Esophagus muscularis mucosa (tissue), 4 donors: ENCODE results near the gene CACNB4. TPM values are rescaled to one million over a fixed set of nuclear protein-coding genes. Genes with fewer than 3 reads are reported as not detected.

Experiments used
- DNase-seq: peaks from one replicate; pipeline ENCODE4 v3.0.0-alpha.2; 2017; ENCODE audit errors: extremely low spot score
- H3K27ac ChIP-seq, 4 donors: fragments of 200-600 bp; sonication (generic); replicated peaks in 1 of 4; 1 replicate in 3 of 4; 2 replicates in 1 of 4; pipeline ENCODE4 v1.5.1; 2016 to 2019; ENCODE audit warnings: mild to moderate bottlenecking in 1 of 4
- H3K27me3 ChIP-seq, 4 donors: fragments of 200-600 bp; sonication (generic); one replicate each; pipeline versions ENCODE4 v1.5.1 to v1.6.0; 2016 to 2019
- H3K36me3 ChIP-seq, 4 donors: fragments of 200-600 bp; sonication (generic); one replicate each; pipeline ENCODE4 v1.5.1; 2016 to 2019
- H3K4me1 ChIP-seq, 4 donors: fragments of 200-600 bp; sonication (generic); one replicate each; pipeline ENCODE4 v1.5.1; 2016 to 2019
- H3K4me3 ChIP-seq, 4 donors: fragments of 200-600 bp; sonication (generic); 1 replicate in 2 of 4; 2 replicates in 2 of 4; pipeline ENCODE4 v1.5.1; 2016 to 2019; ENCODE audit warnings: mild to moderate bottlenecking in 4 of 4, moderate library complexity in 1 of 4
- H3K9me3 ChIP-seq, 4 donors: fragments of 200-600 bp; sonication (generic); 1 replicate in 3 of 4; 2 replicates in 1 of 4; pipeline ENCODE4 v1.5.1; 2016 to 2019
- CTCF ChIP-seq, 3 experiments: fragments of 200-600 bp in 2 of 3; fragments of 450-650 bp in 1 of 3; sonication (generic) in 2 of 3; IDR thresholded peaks; one replicate each; pipeline ENCODE4 v1.5.1; 2017 to 2019; ENCODE audit warnings: antibody characterized with exemption in 3 of 3, mild to moderate bottlenecking in 2 of 3, moderate library complexity in 1 of 3
- EP300 ChIP-seq: sonication (generic); formaldehyde crosslinking; IDR thresholded peaks from one replicate; pipeline ENCODE4 v1.6.1; 2017; ENCODE audit warnings: antibody characterized with exemption
- POLR2A ChIP-seq: fragments of 450-650 bp; IDR thresholded peaks from one replicate; pipeline ENCODE4 v1.6.1; 2017; ENCODE audit warnings: antibody characterized with exemption, moderate library complexity, mild to moderate bottlenecking, low read depth
- POLR2AphosphoS5 ChIP-seq, 2 donors: sonication (generic); formaldehyde crosslinking; IDR thresholded peaks; one replicate each; pipeline ENCODE4 v1.6.1; 2017; ENCODE audit warnings: antibody characterized with exemption in 2 of 2
- WGBS: methylation state at CpG from one replicate; pipeline ENCODE4 v1.1.5; 2018; 5-methylcytosine and 5-hydroxymethylcytosine counted together
- intact Hi-C: fragments of 100-400 bp; cut with DNase I; formaldehyde crosslinking; loops from one replicate; pipeline ENCODE4 v1.15.1; 2023
- total RNA-seq, 4 donors: library from RNA; depleted of rRNA; stranded (reverse); fragments of >200 nt; gene quantifications; one replicate each; pipeline versions ENCODE4 v1.1.0 to v1.2.1, GENCODE V29; 2016

Gene CACNB4
- total RNA-seq, 4 donors from 2014 or later = 1.7 to 3.5 (median 2.3) TPM

GRCh38 chr2:151928380-151928779, 170.5 kb downstream of the CACNB4 start:
- Histone ChIP-seq H3K4me1 (peaks cover 10 to 19% (median 14%) of the 10 kb centered on the region in 4 donors), H3K36me3 (no peaks in the 10 kb centered on the region), H3K27ac (no peak overlapping the region), H3K4me3 (no peak overlapping the region), H3K27me3 (no peaks in the 10 kb centered on the region), H3K9me3 (no peaks in the 10 kb centered on the region)
- no peak for DNase-seq
- intact Hi-C loops = no loop called here
- no peak for TF ChIP-seq POLR2AphosphoS5 (IDR thresholded peaks at IDR 0.05)
- no peak for TF ChIP-seq POLR2A
- no peak for TF ChIP-seq CTCF (IDR thresholded peaks at IDR 0.05)
- no peak for TF ChIP-seq EP300
- 92% methylated on average over 2 of the region's 2 CpGs for WGBS

GRCh38 chr2:151927501-151928221, 171.2 kb downstream of the CACNB4 start:
- intact Hi-C loops = no loop called here
- H3K36me3 ChIP-seq = no peaks in the 10 kb centered on the region
- H3K4me3 ChIP-seq = no peak overlapping the region
- WGBS = 91% methylated on average over 7 of the region's 7 CpGs
- no peak for DNase-seq
- no peaks in the 10 kb centered on the region for H3K9me3 ChIP-seq
- peaks cover 17 to 26% (median 20%) of the 10 kb centered on the region in 4 donors for H3K4me1 ChIP-seq
- H3K27ac ChIP-seq = no peak overlapping the region
- no peaks in the 10 kb centered on the region for H3K27me3 ChIP-seq
- TF ChIP-seq CTCF (IDR thresholded peaks at IDR 0.05) (no peak), EP300 (no peak), POLR2AphosphoS5 (IDR thresholded peaks at IDR 0.05) (no peak), POLR2A (no peak)

- no peaks in the 10 kb centered on the region for H3K36me3 ChIP-seq
- H3K4me1 ChIP-seq = peaks cover 11 to 20% (median 16%) of the 10 kb centered on the region in 4 donors
- no peak for DNase-seq
- TF ChIP-seq POLR2A (no peak), EP300 (no peak), POLR2AphosphoS5 (IDR thresholded peaks at IDR 0.05) (peak in 1 of 2 donors; percentile 54)
- intact Hi-C loops = no loop called here
- H3K27ac ChIP-seq = peak overlapping the region in 3 of 4 donors; percentile 11 to 33 (median 24)
- H3K9me3 ChIP-seq = no peaks in the 10 kb centered on the region
- 46% methylated on average over 5 of the region's 5 CpGs for WGBS
- H3K4me3 ChIP-seq = no peak overlapping the region
- H3K27me3 ChIP-seq = no peaks in the 10 kb centered on the region
These were observed 175.8 kb downstream of the CACNB4 start for GRCh38 chr2:151922845-151923666.

GRCh38 chr2:151919786-151920185, 179.1 kb downstream of the CACNB4 start:
- no peaks in the 10 kb centered on the region for H3K36me3 ChIP-seq
- intact Hi-C loops = no loop called here
- no peak overlapping the region for H3K27ac ChIP-seq
- WGBS = 38% methylated on average over 1 of the region's 1 CpG
- DNase-seq = no peak
- no peak for TF ChIP-seq EP300
- no peak for TF ChIP-seq CTCF (IDR thresholded peaks at IDR 0.05)
- TF ChIP-seq POLR2A = no peak
- no peak for TF ChIP-seq POLR2AphosphoS5 (IDR thresholded peaks at IDR 0.05)
- H3K27me3 ChIP-seq = no peaks in the 10 kb centered on the region
- peaks cover 11 to 20% (median 17%) of the 10 kb centered on the region in 4 donors for H3K4me1 ChIP-seq
- H3K4me3 ChIP-seq = no peak overlapping the region
- H3K9me3 ChIP-seq = no peaks in the 10 kb centered on the region

GRCh38 chr2:151918308-151918707, 180.5 kb downstream of the CACNB4 start:
- intact Hi-C loops = no loop called here
- WGBS = 74% methylated on average over 2 of the region's 2 CpGs
- H3K4me3 ChIP-seq = no peak overlapping the region

More at GRCh38 chr2:151918308-151918707, 180.5 kb downstream of the CACNB4 start:
- H3K27me3 ChIP-seq = no peaks in the 10 kb centered on the region
- H3K27ac ChIP-seq = no peak overlapping the region
- H3K4me1 ChIP-seq = peaks cover 7 to 12% (median 9%) of the 10 kb centered on the region in 4 donors
- DNase-seq = no peak
- no peaks in the 10 kb centered on the region for H3K36me3 ChIP-seq
- H3K9me3 ChIP-seq = no peaks in the 10 kb centered on the region
- TF ChIP-seq CTCF (IDR thresholded peaks at IDR 0.05) (no peak), POLR2AphosphoS5 (IDR thresholded peaks at IDR 0.05) (no peak), EP300 (no peak), POLR2A (no peak)
